GM12873 (cell line): ENCODE measurements around the gene PEX6.

Experiments used
- TF ChIP-seq, protein P1 (sequence below): IDR thresholded peaks from 2 replicates; pipeline ENCODE4 v1.5.1; 2012; ENCODE audit warnings: low read depth, mild to moderate bottlenecking, moderate library complexity, low read length, control low read depth; ENCODE audit not compliant: insufficient read depth; ENCODE audit errors: missing control alignments

Gene PEX6

DNA sequence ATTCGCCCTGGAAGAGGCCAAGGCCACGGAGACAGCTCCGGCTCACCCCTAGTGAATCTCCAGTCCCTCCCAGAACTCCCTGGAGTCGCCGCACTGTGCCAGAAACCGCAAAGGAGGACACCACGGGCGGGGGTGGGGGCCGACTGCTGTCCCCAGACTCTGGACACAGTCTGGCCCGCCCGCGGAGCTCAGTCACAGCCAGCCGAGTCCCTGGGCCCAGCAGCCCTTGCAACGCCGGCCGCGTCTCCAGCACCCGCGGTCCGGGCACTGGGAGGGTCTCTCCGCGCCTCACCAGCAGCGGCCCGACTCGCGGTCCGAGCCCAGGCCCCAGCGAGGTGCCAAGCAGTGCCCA lies 518 bp downstream of the PEX6 start:
- TF ChIP-seq, protein P1, sequence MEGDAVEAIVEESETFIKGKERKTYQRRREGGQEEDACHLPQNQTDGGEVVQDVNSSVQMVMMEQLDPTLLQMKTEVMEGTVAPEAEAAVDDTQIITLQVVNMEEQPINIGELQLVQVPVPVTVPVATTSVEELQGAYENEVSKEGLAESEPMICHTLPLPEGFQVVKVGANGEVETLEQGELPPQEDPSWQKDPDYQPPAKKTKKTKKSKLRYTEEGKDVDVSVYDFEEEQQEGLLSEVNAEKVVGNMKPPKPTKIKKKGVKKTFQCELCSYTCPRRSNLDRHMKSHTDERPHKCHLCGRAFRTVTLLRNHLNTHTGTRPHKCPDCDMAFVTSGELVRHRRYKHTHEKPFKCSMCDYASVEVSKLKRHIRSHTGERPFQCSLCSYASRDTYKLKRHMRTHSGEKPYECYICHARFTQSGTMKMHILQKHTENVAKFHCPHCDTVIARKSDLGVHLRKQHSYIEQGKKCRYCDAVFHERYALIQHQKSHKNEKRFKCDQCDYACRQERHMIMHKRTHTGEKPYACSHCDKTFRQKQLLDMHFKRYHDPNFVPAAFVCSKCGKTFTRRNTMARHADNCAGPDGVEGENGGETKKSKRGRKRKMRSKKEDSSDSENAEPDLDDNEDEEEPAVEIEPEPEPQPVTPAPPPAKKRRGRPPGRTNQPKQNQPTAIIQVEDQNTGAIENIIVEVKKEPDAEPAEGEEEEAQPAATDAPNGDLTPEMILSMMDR: no peak

DNA sequence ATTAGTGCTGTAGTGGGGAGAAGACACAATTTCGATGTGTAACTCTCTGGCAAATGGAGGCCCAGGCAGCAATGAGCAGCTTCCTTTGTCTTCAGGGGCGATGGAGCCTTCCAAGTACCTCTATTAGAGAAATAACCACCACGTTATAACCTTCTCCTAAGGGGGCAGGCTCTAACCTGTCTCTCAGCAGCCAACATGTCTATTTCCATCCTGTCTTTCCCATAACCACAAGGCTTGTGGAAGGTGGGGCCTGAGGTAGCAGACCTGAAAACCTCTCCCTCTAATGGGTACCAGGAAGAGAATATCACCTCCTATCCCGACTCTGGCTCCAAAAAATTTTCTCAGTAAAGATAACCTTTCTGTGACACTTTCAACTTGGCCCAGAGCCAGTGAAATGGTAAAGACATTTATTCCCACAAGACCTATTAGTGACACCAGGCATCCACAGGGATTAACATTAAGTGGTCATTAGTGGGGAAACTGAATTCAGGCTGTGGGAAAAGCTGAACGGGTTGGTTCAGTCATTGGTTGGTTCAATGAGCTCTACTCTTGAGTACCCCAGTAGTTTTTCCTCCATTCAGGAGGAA lies 4.0 kb downstream of the PEX6 start:
- TF ChIP-seq, protein P1: no peak

- TF ChIP-seq, protein P1: no peak
These were observed 5.1 kb downstream of the PEX6 start for GRCh38 chr6:42973926-42974325.

GRCh38 chr6:42971746-42972327 lies 7.1 kb downstream of the PEX6 start:
- TF ChIP-seq, protein P1: no peak

DNA sequence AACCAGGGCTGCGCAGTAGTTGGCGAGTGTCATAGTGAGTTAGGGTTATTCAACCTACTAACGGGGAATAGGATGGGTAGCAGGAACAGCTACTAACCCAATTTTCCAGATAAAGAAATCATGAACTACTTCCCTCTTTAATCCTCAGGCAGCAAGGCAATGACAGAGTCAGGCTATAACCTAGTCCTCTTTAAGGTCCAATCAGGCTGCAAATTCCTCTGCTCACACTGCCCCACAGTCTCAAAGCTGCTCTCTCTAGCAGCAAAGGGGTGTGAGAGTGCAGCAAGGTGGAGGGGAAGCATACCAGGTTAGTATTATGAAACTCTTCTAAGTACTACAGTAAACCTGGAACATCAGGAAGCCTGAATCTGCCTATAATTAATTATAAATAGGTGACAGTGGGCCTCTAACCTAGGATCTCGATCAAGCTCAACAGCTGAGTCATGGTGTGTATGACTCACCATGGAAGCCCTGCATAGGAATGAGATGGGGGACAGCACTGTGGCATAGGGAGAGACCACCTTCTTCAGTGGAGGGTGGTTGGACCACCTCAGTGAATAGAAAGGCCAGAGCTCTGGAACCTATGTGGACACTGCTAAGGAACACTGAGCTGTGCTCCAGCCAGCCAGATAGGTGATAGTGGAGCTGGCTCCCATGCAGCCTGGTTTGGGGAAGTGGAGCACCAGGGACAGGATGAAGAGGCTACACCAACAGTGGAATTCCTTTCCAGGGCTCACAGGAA lies 7.9 kb downstream of the PEX6 start:
- TF ChIP-seq, protein P1: no peak

- TF ChIP-seq, protein P1: no peak
These were observed 9.0 kb downstream of the PEX6 start for GRCh38 chr6:42969934-42970333.

GRCh38 chr6:42969431-42969830 lies 9.6 kb downstream of the PEX6 start:
- TF ChIP-seq, protein P1: no peak
